ENCODE results near the gene ZMIZ2.

The ZMIZ2 gene

GRCh38 chr7:44756904-44757303 is 8.3 kb downstream of the ZMIZ2 start:
- FAIRE-seq: no peak

DNA sequence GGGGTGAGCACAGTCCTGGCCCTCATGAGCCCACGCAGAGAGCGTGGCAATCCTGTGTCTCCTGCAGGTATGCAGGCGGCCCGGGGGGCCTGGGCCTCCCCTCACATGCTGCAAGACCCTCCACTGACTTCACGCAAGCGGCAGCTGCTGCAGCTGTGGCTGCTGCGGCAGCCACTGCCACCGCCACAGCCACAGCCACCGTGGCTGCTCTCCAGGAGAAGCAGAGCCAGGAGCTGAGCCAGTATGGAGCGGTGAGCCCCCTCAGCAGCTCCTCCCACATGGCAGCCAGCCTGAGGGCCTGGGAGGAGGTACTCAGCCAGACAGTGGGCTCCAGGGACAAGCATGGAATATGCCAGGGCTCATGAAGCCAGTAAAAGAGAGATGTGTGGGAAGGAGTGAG is 8.7 kb downstream of the ZMIZ2 start:
- no peak for FAIRE-seq

DNA sequence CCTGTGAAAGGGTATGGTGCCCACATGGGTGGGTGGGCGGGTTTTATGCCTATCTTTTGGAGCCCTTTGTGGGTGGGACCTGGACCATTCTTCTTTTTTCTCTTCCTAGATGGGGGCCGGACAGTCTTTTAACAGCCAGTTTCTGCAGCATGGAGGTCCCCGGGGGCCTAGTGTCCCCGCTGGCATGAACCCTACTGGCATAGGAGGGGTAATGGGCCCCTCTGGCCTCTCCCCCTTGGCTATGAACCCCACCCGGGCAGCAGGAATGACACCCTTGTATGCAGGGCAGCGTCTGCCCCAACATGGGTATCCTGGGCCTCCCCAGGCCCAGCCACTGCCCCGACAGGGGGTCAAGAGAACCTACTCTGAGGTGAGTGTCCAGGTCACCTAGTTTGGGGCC is 9.1 kb downstream of the ZMIZ2 start:
- no peak for FAIRE-seq

GRCh38 chr7:44759246-44759645 is 10.6 kb downstream of the ZMIZ2 start:
- FAIRE-seq: no peak

- FAIRE-seq: no peak
These were observed 11.5 kb downstream of the ZMIZ2 start for GRCh38 chr7:44760034-44760580.

DNA sequence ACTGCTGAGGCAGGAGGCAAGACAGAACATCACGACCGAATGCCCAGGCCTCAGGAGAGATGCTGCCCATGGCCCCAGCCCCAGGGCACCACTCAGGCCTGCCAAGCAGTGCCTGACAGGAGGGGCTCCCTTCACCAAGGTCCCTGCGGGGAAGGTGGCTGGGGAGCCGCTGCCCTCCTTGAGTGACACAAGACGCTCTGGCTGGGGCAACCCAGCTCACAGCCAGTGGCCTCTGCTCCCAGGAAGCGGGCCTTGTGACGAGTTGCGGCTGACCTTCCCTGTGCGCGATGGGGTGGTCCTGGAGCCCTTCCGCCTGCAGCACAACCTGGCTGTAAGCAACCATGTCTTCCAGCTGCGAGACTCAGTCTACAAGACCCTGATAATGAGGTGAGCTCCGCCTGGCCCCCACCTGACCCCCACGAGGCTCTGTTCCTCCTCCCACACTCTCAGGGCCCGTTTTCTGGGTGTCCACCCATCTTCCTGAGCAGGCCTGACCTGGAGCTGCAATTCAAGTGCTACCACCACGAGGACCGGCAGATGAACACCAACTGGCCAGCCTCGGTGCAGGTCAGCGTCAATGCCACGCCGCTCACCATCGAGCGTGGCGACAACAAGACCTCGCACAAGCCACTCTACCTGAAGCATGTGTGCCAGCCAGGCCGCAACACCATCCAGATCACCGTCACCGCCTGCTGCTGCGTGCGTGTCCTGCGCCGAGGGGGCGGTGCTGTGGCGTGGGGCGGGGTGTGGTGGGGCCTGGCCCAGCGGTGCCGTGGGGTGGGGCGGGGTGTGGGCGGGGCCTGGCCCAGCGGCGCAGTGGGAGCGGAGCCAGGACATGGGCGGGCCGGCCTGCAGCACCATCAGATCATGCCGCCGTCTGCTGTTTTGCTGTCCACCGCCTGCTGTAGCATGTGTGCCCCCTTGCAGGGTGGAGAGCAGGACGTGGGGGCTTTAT is 12.8 kb downstream of the ZMIZ2 start:
- no peak for FAIRE-seq

GRCh38 chr7:44762300-44762699 is 13.7 kb downstream of the ZMIZ2 start:
- FAIRE-seq: no peak

DNA sequence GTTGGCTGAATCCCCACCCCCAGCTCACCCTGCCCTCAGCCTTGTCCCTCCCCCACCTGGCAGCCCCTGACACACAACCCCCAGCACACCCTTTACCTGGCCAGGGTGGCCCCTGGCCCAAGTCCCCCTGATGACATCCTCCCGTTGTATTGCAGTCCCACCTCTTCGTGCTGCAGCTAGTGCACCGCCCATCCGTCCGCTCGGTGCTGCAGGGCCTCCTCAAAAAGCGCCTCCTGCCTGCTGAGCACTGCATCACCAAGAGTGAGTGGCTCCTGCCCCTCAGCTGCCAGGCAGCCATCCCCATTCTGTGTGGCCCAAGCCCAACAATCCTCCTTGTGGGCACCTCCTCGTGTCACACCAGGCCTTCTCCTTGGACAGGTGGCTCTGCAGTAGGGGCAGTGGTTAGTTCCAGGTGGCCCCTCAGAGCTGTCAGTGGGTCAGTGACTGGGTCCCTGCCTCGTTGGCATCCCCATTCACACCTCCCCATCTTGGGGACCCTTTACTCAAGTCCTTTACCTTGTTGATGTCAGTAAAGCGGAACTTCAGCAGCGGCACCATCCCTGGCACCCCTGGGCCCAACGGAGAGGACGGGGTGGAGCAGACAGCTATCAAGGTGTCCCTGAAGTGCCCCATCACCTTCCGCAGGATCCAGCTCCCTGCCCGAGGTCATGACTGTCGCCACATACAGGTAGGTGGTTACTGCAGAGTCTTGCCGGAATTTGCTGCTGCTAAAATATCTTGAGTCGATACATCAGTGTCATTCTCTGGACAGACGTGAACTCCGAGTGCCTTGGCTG is 14.3 kb downstream of the ZMIZ2 start:
- FAIRE-seq: no peak

DNA sequence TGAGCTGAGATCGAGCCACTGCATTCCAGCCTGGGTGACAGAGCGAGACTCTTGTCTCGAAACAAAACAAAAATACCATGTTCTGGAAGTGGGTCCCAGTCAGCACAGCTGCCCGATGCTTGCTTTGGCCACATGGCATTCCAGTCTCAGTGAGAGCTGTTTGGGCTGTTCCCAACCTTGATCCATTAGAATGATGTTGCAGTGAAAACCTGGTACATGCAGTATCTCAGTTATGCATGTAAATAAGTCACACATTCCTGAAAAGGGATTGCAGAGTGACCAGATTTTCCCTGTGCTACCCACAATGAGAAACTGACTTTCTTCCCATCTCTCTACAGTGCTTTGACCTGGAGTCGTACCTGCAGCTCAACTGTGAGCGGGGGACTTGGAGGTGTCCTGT is 15.4 kb downstream of the ZMIZ2 start:
- no peak for FAIRE-seq

DNA sequence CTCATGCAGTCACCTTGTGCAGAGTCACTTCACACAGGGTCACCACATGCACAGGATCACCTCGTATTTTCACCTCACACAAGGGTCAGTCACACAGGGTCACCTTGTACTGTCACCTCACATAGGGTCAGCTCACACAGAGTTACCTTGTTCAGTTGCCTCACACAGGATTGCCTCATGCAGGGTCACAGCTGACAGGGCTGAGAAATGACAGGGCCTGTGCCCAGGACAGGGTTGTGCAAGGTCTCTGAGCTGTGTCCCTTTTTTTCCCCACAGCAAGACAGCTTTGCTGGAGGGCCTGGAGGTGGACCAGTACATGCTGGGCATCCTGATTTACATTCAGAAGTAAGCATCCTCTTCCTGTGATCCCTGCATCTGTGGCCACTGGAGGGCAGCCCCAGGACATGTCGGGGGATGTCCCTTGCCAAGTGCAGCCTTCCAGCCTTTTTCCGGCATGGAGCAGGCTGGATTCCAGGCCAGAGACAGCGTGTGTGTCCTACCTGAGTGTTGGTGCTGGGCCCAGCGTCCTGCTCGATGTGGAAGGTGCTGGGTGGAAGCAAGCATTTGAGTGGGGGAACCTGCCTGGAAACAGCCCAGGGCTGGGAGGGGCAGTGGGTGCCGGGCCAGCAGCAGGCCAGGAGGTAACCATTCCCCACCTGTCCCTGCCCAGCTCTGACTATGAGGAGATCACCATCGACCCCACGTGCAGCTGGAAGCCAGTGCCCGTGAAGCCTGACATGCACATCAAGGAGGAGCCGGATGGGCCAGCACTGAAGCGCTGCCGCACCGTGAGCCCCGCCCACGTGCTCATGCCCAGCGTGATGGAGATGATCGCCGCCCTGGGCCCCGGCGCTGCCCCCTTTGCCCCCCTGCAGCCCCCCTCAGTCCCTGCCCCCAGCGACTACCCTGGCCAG is 16.3 kb downstream of the ZMIZ2 start:
- no peak for FAIRE-seq

DNA sequence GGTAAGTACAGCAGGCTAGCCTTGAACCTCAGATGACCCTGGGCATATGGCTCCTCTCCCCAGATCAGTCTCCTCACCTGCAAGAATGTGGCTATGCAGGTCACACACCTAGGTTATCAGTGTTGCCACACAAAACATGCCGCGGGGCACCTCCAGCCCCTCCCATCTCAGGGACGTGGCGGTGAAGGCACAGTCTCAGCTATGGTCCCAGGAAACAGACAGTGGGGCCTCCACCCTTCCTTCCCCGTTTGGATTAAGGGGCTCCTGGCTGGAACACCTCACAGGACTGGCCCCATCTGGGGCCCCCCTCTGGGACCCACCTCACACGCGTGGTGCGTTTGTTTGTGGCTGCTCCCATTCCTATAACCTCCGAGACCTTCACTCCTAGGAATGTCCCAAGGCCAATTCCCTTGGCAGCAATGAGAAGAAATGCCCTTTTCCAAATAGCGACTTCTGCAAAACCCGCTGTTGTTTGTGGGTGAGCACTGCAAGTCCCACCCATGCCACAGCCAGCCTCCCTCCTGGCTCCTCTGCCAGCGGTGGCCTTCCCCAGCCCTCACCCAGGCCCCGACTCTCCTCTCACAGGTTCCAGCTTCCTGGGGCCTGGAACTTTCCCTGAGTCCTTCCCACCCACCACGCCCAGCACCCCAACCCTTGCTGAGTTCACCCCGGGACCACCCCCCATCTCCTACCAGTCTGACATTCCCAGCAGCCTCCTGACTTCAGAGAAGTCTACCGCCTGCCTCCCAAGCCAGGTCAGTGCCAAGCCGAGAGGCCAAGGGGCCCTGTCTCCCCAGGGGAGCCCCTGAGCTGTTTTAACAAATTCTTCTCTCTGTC is 17.1 kb downstream of the ZMIZ2 start:
- no peak for FAIRE-seq

- no peak for FAIRE-seq
These were observed 17.8 kb downstream of the ZMIZ2 start for GRCh38 chr7:44766416-44766801.

DNA sequence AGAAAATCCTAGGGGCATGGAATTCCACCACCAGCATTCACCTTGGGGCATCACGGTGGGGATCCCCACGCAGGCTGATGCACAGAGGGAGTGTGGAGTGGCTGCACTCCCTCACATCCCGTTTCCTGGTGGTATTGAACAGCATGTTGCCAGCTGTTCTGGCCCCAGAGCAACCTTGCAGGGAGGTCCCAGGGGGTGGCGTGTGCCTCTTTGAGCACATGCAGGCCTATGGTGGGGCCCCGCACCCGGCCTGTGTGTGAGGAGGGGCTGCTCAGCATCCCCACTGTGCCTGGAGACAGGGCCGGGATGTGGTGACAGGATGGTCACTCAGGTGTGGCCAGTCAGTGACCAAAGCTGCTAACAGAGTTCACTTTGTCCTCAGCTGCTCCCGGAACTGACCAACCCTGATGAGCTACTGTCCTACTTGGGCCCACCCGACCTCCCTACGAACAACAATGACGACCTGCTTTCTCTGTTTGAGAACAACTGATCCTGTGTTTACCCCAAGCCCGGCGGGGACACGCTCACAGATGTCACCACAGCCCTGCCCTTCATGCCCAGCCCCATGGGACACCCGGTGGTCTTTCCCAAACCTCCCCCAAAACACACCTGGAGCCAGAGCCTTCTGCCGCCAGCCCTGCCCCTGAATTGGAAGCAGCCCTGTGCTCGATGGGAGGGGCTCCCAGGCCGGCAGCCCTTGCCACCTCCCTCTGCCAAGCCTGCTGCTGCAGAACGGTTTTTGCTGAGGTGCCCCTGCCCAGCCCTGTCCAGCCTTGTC is 18.7 kb downstream of the ZMIZ2 start:
- no peak for FAIRE-seq

GRCh38 chr7:44767912-44768627 is 19.4 kb downstream of the ZMIZ2 start:
- no peak for FAIRE-seq

GRCh38 chr7:44768628-44769371 is 20.2 kb downstream of the ZMIZ2 start:
- FAIRE-seq: no peak

- FAIRE-seq: no peak
These were observed 20.7 kb downstream of the ZMIZ2 start for GRCh38 chr7:44769376-44769775.

GRCh38 chr7:44769776-44770294 is 21.2 kb downstream of the ZMIZ2 start:
- FAIRE-seq: no peak

- no peak for FAIRE-seq
These were observed 22.7 kb downstream of the ZMIZ2 start for GRCh38 chr7:44771358-44771757.

DNA sequence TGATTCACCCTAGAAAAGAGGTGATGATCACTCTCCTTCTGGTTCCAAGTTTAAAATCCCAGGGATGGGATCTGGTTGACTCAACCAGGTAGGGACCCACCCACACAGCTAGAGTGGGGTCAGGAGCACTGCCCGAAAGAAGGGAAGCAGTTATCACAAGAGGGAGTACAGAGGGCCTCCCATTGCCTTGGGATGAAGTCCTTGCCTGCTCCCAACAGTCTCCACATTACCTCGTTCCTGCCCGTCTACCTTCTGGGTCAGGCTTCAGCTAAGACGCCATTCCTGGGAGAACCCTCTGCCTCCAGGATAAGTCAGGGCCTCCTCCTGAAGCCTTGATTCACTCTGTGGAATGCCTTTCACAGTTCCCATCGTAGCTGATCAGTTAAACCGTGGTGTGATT is 23.8 kb downstream of the ZMIZ2 start:
- no peak for FAIRE-seq

All from TTC549 (cell line).